AG09319 (cell line): Measurements from ENCODE around the gene SGPL1.

Experiments
- DNase-seq: peaks from one replicate; pipeline ENCODE4 v3.0.0-alpha.2; 2010; ENCODE audit warnings: low read depth; ENCODE audit errors: extremely low read depth
- CTCF ChIP-seq: IDR thresholded peaks from 2 replicates; pipeline ENCODE4 v1.5.1; 2011; ENCODE audit warnings: low read depth, mild to moderate bottlenecking, inconsistent platforms, low read length, moderate library complexity

Gene SGPL1

GRCh38 chr10:70893227-70894006, 77.7 kb downstream of the SGPL1 start:
- TF ChIP-seq CTCF = no peak
- no peak for DNase-seq

GRCh38 chr10:70894416-70894815, 78.7 kb downstream of the SGPL1 start:
- no peak for TF ChIP-seq CTCF
- DNase-seq = no peak

- TF ChIP-seq CTCF = no peak
- no peak for DNase-seq
Measured at GRCh38 chr10:70896551-70896950, 80.8 kb downstream of the SGPL1 start.

GRCh38 chr10:70898687-70899086, 82.9 kb downstream of the SGPL1 start:
- TF ChIP-seq CTCF = no peak
- DNase-seq = no peak

- no peak for DNase-seq
Measured at GRCh38 chr10:70899096-70899495, 83.3 kb downstream of the SGPL1 start.

GRCh38 chr10:70901276-70901878, 85.6 kb downstream of the SGPL1 start:
- no peak for DNase-seq
- TF ChIP-seq CTCF = no peak

More at GRCh38 chr10:70899096-70899495, 83.3 kb downstream of the SGPL1 start:
- TF ChIP-seq CTCF = no peak

- TF ChIP-seq CTCF = no peak
- DNase-seq = no peak
Measured at GRCh38 chr10:70902661-70903261, 87.0 kb downstream of the SGPL1 start.
